A549 (cell line): ENCODE data around the gene SLC38A4.

Experiments
- EP300 ChIP-seq, 2 experiments: fragments of >200 bp; sonication (Bioruptor Twin); formaldehyde crosslinking; IDR thresholded peaks; 2 replicates in 1 of 2; 3 replicates in 1 of 2; pipeline ENCODE4 v1.6.1; 2016 to 2017
- MAFK ChIP-seq: fragments of 450-650 bp; IDR thresholded peaks from 2 replicates; pipeline ENCODE4 v1.6.1; 2014; ENCODE audit not compliant: partially characterized antibody
- POLR2A ChIP-seq: IDR thresholded peaks from 2 replicates; pipeline ENCODE4 v1.6.1; 2012; ENCODE audit warnings: mild to moderate bottlenecking, low read length
- RCOR1 ChIP-seq: fragments of 150-350 bp; IDR thresholded peaks from 2 replicates; pipeline ENCODE4 v1.6.1; 2014; ENCODE audit warnings: antibody characterized with exemption, low read length, low read depth
- RNF2 ChIP-seq: fragments of 200-600 bp; sonication (generic); IDR thresholded peaks from 2 replicates; pipeline ENCODE4 v1.6.1; 2016; ENCODE audit warnings: low read depth, mild to moderate bottlenecking, antibody characterized with exemption, moderate library complexity, borderline replicate concordance
- ZFP36 ChIP-seq: fragments of 450-650 bp; IDR thresholded peaks from 2 replicates; pipeline ENCODE4 v1.6.1; 2014; ENCODE audit warnings: borderline replicate concordance; ENCODE audit not compliant: partially characterized antibody
- TF ChIP-seq, protein P1 (sequence below): fragments of 450-650 bp; IDR thresholded peaks from 2 replicates; pipeline ENCODE4 v1.6.1; 2014; ENCODE audit warnings: antibody characterized with exemption
- TF ChIP-seq, protein P2 (sequence below): fragments of >200 bp; sonication (Bioruptor Twin); formaldehyde crosslinking; IDR thresholded peaks from 3 replicates; pipeline ENCODE4 v1.5.1; 2016

DNA sequence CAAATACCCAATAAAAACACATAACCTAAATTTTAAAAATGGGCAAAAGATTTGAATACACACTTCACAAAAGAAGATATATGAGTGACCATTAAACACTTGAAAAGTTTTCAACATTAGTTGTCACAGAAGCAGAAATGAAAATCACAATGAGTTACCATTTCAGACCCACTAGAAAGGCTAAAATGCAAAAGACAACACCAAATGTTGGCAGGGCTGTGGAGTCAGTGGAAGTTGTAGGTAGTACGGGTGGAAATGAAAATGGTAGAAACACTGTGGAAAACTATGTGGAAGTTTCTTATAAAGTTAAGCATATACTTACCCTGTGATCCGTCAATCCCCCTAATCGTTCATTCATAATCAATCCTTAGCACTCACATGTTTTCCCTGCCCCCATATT lies 61.8 kb downstream of the SLC38A4 start:
- TF ChIP-seq, protein P1, sequence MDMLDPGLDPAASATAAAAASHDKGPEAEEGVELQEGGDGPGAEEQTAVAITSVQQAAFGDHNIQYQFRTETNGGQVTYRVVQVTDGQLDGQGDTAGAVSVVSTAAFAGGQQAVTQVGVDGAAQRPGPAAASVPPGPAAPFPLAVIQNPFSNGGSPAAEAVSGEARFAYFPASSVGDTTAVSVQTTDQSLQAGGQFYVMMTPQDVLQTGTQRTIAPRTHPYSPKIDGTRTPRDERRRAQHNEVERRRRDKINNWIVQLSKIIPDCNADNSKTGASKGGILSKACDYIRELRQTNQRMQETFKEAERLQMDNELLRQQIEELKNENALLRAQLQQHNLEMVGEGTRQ: no peak
- TF ChIP-seq, protein P2, sequence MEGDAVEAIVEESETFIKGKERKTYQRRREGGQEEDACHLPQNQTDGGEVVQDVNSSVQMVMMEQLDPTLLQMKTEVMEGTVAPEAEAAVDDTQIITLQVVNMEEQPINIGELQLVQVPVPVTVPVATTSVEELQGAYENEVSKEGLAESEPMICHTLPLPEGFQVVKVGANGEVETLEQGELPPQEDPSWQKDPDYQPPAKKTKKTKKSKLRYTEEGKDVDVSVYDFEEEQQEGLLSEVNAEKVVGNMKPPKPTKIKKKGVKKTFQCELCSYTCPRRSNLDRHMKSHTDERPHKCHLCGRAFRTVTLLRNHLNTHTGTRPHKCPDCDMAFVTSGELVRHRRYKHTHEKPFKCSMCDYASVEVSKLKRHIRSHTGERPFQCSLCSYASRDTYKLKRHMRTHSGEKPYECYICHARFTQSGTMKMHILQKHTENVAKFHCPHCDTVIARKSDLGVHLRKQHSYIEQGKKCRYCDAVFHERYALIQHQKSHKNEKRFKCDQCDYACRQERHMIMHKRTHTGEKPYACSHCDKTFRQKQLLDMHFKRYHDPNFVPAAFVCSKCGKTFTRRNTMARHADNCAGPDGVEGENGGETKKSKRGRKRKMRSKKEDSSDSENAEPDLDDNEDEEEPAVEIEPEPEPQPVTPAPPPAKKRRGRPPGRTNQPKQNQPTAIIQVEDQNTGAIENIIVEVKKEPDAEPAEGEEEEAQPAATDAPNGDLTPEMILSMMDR: no peak
- TF ChIP-seq RCOR1 (no peak), POLR2A (no peak), RNF2 (no peak), ZFP36 (no peak), EP300 (IDR thresholded peaks at IDR 0.05) (no peak), MAFK (no peak)
